Kidney tubule cell (primary cell): ENCODE results near the gene SEMA7A.
A peak's percentile ranks its signal among the peaks of the same experiment; 100 is the strongest.

Experiments used
- DNase-seq: peaks from one replicate; pipeline ENCODE4 v3.0.0-alpha.2; 2018; ENCODE audit warnings: low spot score

The SEMA7A gene

GRCh38 chr15:74415966-74416916 is 17.5 kb downstream of the SEMA7A start:
- no peak for DNase-seq

GRCh38 chr15:74414603-74415338 is 19.0 kb downstream of the SEMA7A start:
- DNase-seq = no peak

GRCh38 chr15:74414081-74414580 is 19.6 kb downstream of the SEMA7A start:
- DNase-seq = no peak

- no peak for DNase-seq
Observed at GRCh38 chr15:74413350-74414080, 20.2 kb downstream of the SEMA7A start.

- no peak for DNase-seq
Observed at GRCh38 chr15:74412159-74412558, 21.6 kb downstream of the SEMA7A start.

GRCh38 chr15:74411686-74412085 is 22.1 kb downstream of the SEMA7A start:
- no peak for DNase-seq

GRCh38 chr15:74410502-74410901 is 23.3 kb downstream of the SEMA7A start:
- DNase-seq = no peak

GRCh38 chr15:74409225-74409624 is 24.5 kb downstream of the SEMA7A start:
- no peak for DNase-seq

GRCh38 chr15:74408815-74409214 is 24.9 kb downstream of the SEMA7A start:
- DNase-seq = no peak

- no peak for DNase-seq
Observed at GRCh38 chr15:74408385-74408784, 25.4 kb downstream of the SEMA7A start.

GRCh38 chr15:74406992-74407705 is 26.6 kb downstream of the SEMA7A start:
- peak; percentile 96 for DNase-seq

- no peak for DNase-seq
Observed at GRCh38 chr15:74406517-74406916, 27.2 kb downstream of the SEMA7A start.

- no peak for DNase-seq
Observed at GRCh38 chr15:74405823-74406222, 27.9 kb downstream of the SEMA7A start.

GRCh38 chr15:74403991-74404563 is 29.7 kb downstream of the SEMA7A start:
- DNase-seq = no peak

GRCh38 chr15:74403588-74403919 is 30.2 kb downstream of the SEMA7A start:
- DNase-seq = no peak

- peak; percentile 75 for DNase-seq
Observed at GRCh38 chr15:74402873-74403587, 30.7 kb downstream of the SEMA7A start.

GRCh38 chr15:74402337-74402841 is 31.4 kb downstream of the SEMA7A start:
- no peak for DNase-seq

- DNase-seq = peak; percentile 72
Observed at GRCh38 chr15:74400915-74401757, 32.6 kb downstream of the SEMA7A start.

GRCh38 chr15:74400313-74400860 is 33.4 kb downstream of the SEMA7A start:
- DNase-seq = peak; percentile 69
